Measurements from ENCODE around the gene EVC2. TPM values are rescaled to one million over a fixed set of nuclear protein-coding genes. Genes with fewer than 3 reads are reported as not detected.

The EVC2 gene
- total RNA-seq, 3 donors from 2014 or later: 16.0 to 19.5 (median 17.7) TPM

- DNase-seq (ENCODE audit: low spot score in 2 of 2): no peak
- intact Hi-C loops (cut with DNase I; ENCODE audit: low total_unique reads): no loop called here
- H3K27ac ChIP-seq: no peak overlapping the region
- H3K27me3 ChIP-seq: no peaks in the 10 kb centered on the region
- H3K36me3 ChIP-seq: peaks cover 7% of the 10 kb centered on the region
- TF ChIP-seq POLR2AphosphoS5 (IDR thresholded peaks at IDR 0.05) (no peak), POLR2A (IDR thresholded peaks at IDR 0.05) (no peak), CTCF (IDR thresholded peaks at IDR 0.05) (no peak)
- H3K4me3 ChIP-seq: no peak overlapping the region
- H3K4me1 ChIP-seq: no peaks in the 10 kb centered on the region
- H3K9me3 ChIP-seq: no peaks in the 10 kb centered on the region
Measured at GRCh38 chr4:5752376-5753184, 44.2 kb upstream of the EVC2 start.

DNA sequence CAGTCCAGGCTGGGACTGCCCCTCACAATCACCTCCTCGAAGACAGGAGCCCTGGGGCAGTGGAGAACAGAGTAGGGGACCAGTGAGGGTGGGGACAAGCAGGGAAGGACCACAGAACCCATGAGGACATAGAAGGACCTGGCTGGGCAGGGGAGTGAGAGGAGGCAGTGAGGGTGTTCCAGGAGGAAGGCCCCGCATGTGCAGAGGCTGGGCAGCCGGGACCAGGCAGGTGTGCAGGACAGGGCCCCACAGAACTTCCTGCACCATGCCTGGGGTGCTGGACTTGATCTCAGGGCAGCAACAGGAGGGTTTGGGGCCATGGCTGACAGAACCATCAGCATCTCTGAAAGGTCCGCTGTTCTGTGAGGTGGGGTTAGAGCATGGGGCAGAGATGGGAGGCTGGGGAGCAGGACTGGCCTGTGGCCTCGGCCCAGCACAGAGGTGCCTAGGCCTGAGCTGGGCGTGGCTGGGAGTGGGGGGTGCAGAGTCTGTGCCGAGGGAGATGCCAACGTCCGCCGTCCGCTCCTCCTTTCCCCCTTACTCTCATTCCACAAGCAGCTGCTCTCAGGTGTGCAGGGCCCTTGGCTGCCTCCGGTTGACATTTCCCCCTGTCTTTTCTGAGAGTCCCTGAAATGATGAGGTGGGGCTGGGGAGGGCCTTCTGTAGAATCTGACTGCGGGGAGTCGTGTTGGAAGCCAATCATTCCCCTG, 43.5 kb upstream of the EVC2 start:
- peaks cover 7% of the 10 kb centered on the region for H3K36me3 ChIP-seq
- H3K9me3 ChIP-seq: no peaks in the 10 kb centered on the region
- H3K27me3 ChIP-seq: no peaks in the 10 kb centered on the region
- no peak overlapping the region for H3K4me3 ChIP-seq
- no peaks in the 10 kb centered on the region for H3K4me1 ChIP-seq
- DNase-seq (ENCODE audit: low spot score in 2 of 2): no peak
- intact Hi-C loops (cut with DNase I; ENCODE audit: low total_unique reads): no loop called here
- no peak overlapping the region for H3K27ac ChIP-seq
- TF ChIP-seq CTCF (IDR thresholded peaks at IDR 0.05) (no peak), POLR2A (IDR thresholded peaks at IDR 0.05) (no peak), POLR2AphosphoS5 (IDR thresholded peaks at IDR 0.05) (no peak)

DNA sequence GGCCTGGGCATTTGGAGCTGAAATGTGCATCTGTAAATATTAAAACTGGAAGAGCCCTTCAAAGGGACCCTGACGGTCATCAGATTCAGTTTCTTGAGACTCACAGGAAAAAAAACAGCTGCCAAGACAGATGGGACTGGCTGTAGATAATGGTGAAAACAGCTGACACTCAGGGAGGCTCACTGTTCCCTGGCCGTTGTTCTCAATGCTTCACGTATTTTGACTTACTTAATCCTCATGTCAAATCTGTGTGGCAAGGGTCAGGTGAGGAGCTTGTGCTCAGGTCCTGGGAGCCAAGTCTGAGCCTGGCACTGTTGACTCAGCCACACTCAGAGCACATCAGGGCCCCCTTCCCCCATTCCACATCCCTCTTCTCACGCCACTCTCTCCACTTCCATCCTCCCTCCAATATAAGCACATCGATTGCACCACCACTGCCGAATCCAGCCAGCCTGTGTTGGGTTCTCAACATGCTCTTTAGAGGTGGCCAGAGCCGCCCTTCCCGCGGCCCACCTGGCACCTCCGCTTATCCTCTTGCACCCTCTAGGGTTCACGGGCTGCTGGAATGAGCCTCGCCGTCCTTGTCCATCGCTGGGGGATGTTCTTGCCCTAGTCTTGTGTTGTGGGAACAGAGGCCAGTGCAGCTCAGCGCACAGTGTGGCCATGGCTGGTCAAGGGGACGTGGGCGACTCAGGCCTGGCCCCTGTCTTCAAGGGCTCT, 42.7 kb upstream of the EVC2 start:
- H3K36me3 ChIP-seq: peaks cover 7% of the 10 kb centered on the region
- no peak overlapping the region for H3K4me3 ChIP-seq
- no peak for DNase-seq (ENCODE audit: low spot score in 2 of 2)
- no peak for TF ChIP-seq POLR2AphosphoS5 (IDR thresholded peaks at IDR 0.05)
- TF ChIP-seq POLR2A (IDR thresholded peaks at IDR 0.05): no peak
- no peak for TF ChIP-seq CTCF (IDR thresholded peaks at IDR 0.05)
- no peaks in the 10 kb centered on the region for H3K9me3 ChIP-seq
- no peaks in the 10 kb centered on the region for H3K27me3 ChIP-seq
- no peak overlapping the region for H3K27ac ChIP-seq
- intact Hi-C loops (cut with DNase I; ENCODE audit: low total_unique reads): no loop called here
- no peaks in the 10 kb centered on the region for H3K4me1 ChIP-seq

DNA sequence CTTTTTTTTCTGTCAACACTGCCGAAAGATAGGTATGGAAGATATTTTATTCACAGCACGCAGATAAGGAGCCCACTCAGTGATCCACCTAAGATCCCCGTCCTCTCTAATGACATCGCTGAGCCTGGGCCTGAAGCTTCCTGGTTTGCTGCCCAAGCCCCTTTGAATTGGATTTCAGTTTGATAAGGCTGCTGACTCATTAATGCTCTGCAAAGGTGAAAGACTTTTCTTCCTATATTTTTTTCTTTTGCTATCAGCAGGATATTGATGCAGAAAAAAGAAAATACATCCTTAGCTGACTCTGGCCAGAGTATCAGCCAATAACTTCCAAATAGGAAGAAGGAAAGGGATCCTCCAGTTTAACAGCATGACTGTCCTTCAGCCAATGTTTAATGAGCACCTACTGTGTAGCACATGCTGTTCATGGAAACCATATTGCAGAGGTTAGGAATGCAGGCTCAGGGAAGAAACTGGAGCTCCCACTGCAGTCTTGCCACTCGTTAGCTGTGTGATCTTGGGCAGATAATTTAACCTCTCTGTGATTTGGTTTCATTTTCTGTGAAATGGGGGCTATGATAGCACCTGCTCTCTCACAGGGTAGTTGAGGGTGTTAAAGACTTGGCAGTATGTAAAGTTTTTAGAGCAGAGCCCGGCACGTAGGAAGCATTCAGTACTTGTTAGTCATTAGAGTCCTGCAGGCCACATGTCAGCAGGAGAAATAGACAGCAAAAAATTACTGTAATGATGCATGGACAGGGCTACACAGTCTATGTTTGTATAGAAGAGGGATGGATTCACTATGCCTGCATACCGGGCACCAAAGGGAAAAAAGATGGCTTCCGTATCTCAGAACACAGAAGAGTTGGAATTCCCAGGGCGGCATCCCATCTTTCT, 41.9 kb upstream of the EVC2 start:
- no peak for TF ChIP-seq POLR2A (IDR thresholded peaks at IDR 0.05)
- no peak for TF ChIP-seq CTCF (IDR thresholded peaks at IDR 0.05)
- no peak for TF ChIP-seq POLR2AphosphoS5 (IDR thresholded peaks at IDR 0.05)
- no peak for DNase-seq (ENCODE audit: low spot score in 2 of 2)
- intact Hi-C loops (cut with DNase I; ENCODE audit: low total_unique reads): no loop called here
- no peaks in the 10 kb centered on the region for H3K9me3 ChIP-seq
- no peaks in the 10 kb centered on the region for H3K27me3 ChIP-seq
- no peaks in the 10 kb centered on the region for H3K4me1 ChIP-seq
- no peak overlapping the region for H3K4me3 ChIP-seq
- H3K27ac ChIP-seq: no peak overlapping the region
- peaks cover 2% of the 10 kb centered on the region for H3K36me3 ChIP-seq
